Tongue (tissue), 2 donors: ENCODE results near the gene TOX2. TPM values are rescaled to one million over a fixed set of nuclear protein-coding genes. Genes with fewer than 3 reads are reported as not detected.

Experiments
- DNase-seq: peaks from one replicate; pipeline ENCODE4 v3.0.0-alpha.2; 2015
- total RNA-seq: library from RNA; depleted of rRNA; stranded (reverse); fragments of >200 nt; gene quantifications from one replicate; pipeline ENCODE4 v1.2.3, GENCODE V29; 2014

Gene TOX2
- total RNA-seq, 1 donor from 2014 or later = 0.51 TPM

GRCh38 chr20:43939762-43940121 lies 25.1 kb downstream of the TOX2 start:
- no peak for DNase-seq

GRCh38 chr20:43940518-43941225 lies 26.0 kb downstream of the TOX2 start:
- DNase-seq = no peak

- DNase-seq = no peak
Measured at GRCh38 chr20:43941476-43942200, 27.0 kb downstream of the TOX2 start.

- DNase-seq = no peak
Measured at GRCh38 chr20:43942201-43942590, 27.5 kb downstream of the TOX2 start.

GRCh38 chr20:43942667-43943285 lies 28.1 kb downstream of the TOX2 start:
- DNase-seq = no peak

GRCh38 chr20:43943725-43944124 lies 29.1 kb downstream of the TOX2 start:
- DNase-seq = no peak

- no peak for DNase-seq
Measured at GRCh38 chr20:43944653-43945235, 30.1 kb downstream of the TOX2 start.

GRCh38 chr20:43945391-43946205 lies 30.9 kb downstream of the TOX2 start:
- no peak for DNase-seq

- DNase-seq = no peak
Measured at GRCh38 chr20:43946206-43946491, 31.5 kb downstream of the TOX2 start.

- no peak for DNase-seq
Measured at GRCh38 chr20:43946659-43947315, 32.1 kb downstream of the TOX2 start.

- DNase-seq = no peak
Measured at GRCh38 chr20:43947316-43947710, 32.7 kb downstream of the TOX2 start.

- DNase-seq = no peak
Measured at GRCh38 chr20:43948455-43948854, 33.8 kb downstream of the TOX2 start.

- DNase-seq = no peak
Measured at GRCh38 chr20:43949248-43949647, 34.6 kb downstream of the TOX2 start.

- DNase-seq = no peak
Measured at GRCh38 chr20:43949741-43950618, 35.3 kb downstream of the TOX2 start.

- DNase-seq = no peak
Measured at GRCh38 chr20:43953919-43954592, 39.4 kb downstream of the TOX2 start.

GRCh38 chr20:43954704-43955061 lies 40.0 kb downstream of the TOX2 start:
- DNase-seq = no peak

- no peak for DNase-seq
Measured at GRCh38 chr20:43955062-43955749, 40.6 kb downstream of the TOX2 start.

GRCh38 chr20:43955750-43956191 lies 41.1 kb downstream of the TOX2 start:
- DNase-seq = no peak

- DNase-seq = no peak
Measured at GRCh38 chr20:43957392-43957791, 42.7 kb downstream of the TOX2 start.

GRCh38 chr20:43958626-43959025 lies 44.0 kb downstream of the TOX2 start:
- DNase-seq = no peak
